ENCODE measurements around the gene SLC5A10.
A peak's percentile ranks its signal among the peaks of the same experiment; 100 is the strongest.

Gene SLC5A10

GRCh38 chr17:18916816-18917500 is 35.0 kb upstream of the SLC5A10 start:
- no peaks in the 10 kb centered on the region for H3K9me3 Mint-ChIP-seq
- TF ChIP-seq, protein P1, sequence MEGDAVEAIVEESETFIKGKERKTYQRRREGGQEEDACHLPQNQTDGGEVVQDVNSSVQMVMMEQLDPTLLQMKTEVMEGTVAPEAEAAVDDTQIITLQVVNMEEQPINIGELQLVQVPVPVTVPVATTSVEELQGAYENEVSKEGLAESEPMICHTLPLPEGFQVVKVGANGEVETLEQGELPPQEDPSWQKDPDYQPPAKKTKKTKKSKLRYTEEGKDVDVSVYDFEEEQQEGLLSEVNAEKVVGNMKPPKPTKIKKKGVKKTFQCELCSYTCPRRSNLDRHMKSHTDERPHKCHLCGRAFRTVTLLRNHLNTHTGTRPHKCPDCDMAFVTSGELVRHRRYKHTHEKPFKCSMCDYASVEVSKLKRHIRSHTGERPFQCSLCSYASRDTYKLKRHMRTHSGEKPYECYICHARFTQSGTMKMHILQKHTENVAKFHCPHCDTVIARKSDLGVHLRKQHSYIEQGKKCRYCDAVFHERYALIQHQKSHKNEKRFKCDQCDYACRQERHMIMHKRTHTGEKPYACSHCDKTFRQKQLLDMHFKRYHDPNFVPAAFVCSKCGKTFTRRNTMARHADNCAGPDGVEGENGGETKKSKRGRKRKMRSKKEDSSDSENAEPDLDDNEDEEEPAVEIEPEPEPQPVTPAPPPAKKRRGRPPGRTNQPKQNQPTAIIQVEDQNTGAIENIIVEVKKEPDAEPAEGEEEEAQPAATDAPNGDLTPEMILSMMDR (IDR thresholded peaks at IDR 0.05; ENCODE audit: unreplicated experiment in 3 of 3), result no peak
- no peaks in the 10 kb centered on the region for H3K27me3 Mint-ChIP-seq (ENCODE audit: low read depth)

DNA sequence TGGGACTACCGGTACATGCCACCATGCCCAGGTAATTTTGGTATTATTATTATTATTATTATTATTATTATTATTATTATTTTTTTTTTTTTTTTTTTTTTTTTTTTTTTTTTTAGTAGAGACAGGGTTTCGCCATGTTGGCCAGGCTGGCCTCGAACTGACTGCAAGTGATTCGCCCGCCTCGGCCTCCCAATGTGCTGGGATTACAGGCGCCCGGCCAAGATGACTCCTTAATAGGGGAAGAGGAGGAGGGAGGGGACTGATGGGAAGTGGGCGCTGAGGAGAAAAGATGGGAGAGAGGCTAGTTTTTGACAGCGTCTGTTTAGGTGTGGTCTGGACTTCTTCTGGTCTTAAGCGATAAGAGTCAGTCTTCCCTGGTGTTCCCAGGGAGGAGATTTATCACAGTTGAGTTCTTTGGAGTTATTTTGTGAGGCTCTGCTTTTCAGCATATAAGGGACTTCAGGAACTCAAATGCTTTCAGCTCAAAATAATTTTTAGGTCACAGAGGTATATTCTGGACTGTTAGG is 34.4 kb upstream of the SLC5A10 start:
- Mint-ChIP-seq H3K36me3 (ENCODE audit: low read depth) (peaks cover 56% of the 10 kb centered on the region), H3K4me1 (no peaks in the 10 kb centered on the region)

More at GRCh38 chr17:18916816-18917500, 35.0 kb upstream of the SLC5A10 start:
- H3K4me3 Mint-ChIP-seq, result no peak overlapping the region
- H3K36me3 Mint-ChIP-seq (ENCODE audit: low read depth), result peaks cover 62% of the 10 kb centered on the region
- no peaks in the 10 kb centered on the region for H3K4me1 Mint-ChIP-seq
- no peak overlapping the region for H3K27ac Mint-ChIP-seq

DNA sequence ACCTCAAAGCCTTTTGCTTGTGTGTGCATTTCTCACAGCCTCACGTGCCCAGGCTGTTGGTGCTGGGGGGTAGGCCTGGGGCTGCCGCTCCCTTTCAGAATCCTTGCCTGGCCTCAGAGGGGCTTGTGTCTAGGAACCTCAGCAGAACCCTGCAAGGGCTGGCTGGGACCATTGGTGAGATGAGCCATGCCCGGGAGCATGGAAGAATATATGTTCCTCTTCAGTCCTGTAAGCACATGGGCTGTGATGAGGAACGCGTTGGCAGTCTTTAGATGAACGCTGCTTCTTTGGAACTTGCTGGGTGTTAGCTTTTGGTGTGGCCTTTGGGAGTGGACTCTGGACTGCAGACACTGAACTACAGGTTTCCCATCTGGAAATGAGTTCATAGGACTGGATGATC is 32.0 kb upstream of the SLC5A10 start:
- H3K36me3 Mint-ChIP-seq (ENCODE audit: low read depth), result peaks cover 44% of the 10 kb centered on the region
- no peaks in the 10 kb centered on the region for H3K4me1 Mint-ChIP-seq
- no peak overlapping the region for H3K4me3 Mint-ChIP-seq
- TF ChIP-seq, protein P1 (IDR thresholded peaks at IDR 0.05; ENCODE audit: unreplicated experiment in 3 of 3), result no peak
- H3K9me3 Mint-ChIP-seq, result no peaks in the 10 kb centered on the region
- no peaks in the 10 kb centered on the region for H3K27me3 Mint-ChIP-seq (ENCODE audit: low read depth)
- peak overlapping the region in 1 of 3 experiments; percentile 46 for H3K27ac Mint-ChIP-seq

More for the DNA sequence above, 34.4 kb upstream of the SLC5A10 start:
- no peak overlapping the region for H3K4me3 Mint-ChIP-seq
- no peaks in the 10 kb centered on the region for H3K9me3 Mint-ChIP-seq
- TF ChIP-seq, protein P1 (IDR thresholded peaks at IDR 0.05; ENCODE audit: unreplicated experiment in 3 of 3), result no peak
- no peak overlapping the region for H3K27ac Mint-ChIP-seq
- H3K27me3 Mint-ChIP-seq (ENCODE audit: low read depth), result no peaks in the 10 kb centered on the region

DNA sequence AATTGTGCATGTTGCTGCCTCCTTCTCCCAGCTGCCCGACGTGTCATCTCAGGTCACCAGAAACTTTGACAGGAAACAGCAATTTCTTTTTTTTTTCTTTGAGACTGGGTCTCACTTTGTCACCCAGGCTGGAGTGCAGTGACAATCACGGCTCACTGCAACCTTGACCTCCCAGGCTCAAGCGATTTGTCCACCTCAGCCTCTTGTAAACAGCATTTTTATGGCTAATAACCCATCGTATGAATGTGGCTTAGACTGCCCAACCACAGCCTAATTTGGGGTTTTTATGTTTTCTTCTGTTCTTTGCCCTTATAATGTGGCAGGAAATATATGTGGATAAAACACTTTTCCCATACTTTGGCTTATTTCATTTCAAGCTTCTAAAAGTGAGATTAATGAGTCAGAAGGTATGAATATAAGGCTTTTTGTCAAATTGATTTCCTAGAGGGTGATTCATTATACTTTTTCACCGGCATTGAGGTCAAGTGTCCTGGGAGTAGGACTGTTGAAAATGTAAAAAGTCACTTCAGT is 31.0 kb upstream of the SLC5A10 start:
- H3K4me1 Mint-ChIP-seq, result no peaks in the 10 kb centered on the region
- H3K4me3 Mint-ChIP-seq, result no peak overlapping the region
- H3K27ac Mint-ChIP-seq, result peak overlapping the region in 1 of 3 experiments; percentile 37
- H3K27me3 Mint-ChIP-seq (ENCODE audit: low read depth), result no peaks in the 10 kb centered on the region
- H3K9me3 Mint-ChIP-seq, result no peaks in the 10 kb centered on the region
- peaks cover 43% of the 10 kb centered on the region for H3K36me3 Mint-ChIP-seq (ENCODE audit: low read depth)
- TF ChIP-seq, protein P1 (IDR thresholded peaks at IDR 0.05; ENCODE audit: unreplicated experiment in 3 of 3), result no peak

GRCh38 chr17:18921485-18921884 is 30.5 kb upstream of the SLC5A10 start:
- Mint-ChIP-seq H3K4me3 (no peak overlapping the region), H3K27me3 (ENCODE audit: low read depth) (no peaks in the 10 kb centered on the region), H3K9me3 (no peaks in the 10 kb centered on the region), H3K4me1 (no peaks in the 10 kb centered on the region), H3K27ac (peak overlapping the region in 2 of 3 experiments; percentile 20 to 37), H3K36me3 (ENCODE audit: low read depth) (peaks cover 38% of the 10 kb centered on the region)
- TF ChIP-seq, protein P1 (IDR thresholded peaks at IDR 0.05; ENCODE audit: unreplicated experiment in 3 of 3), result no peak

All from nephron (organoid).